Omental fat pad (tissue), 4 donors: ENCODE measurements around the gene HSPG2. TPM values are rescaled to one million over a fixed set of nuclear protein-coding genes. Genes with fewer than 3 reads are reported as not detected.

Experiments
- ATAC-seq: fragments of 150-250 bp; one replicate; pipeline ENCODE4 v1.9.1; 2016; ENCODE audit warnings: mild to moderate bottlenecking, moderate library complexity; ENCODE audit not compliant: low FRiP score
- DNase-seq: peaks from one replicate; pipeline ENCODE4 v3.0.0-alpha.2; 2019; ENCODE audit warnings: low spot score
- CTCF ChIP-seq, 3 donors: fragments of 450-650 bp; IDR thresholded peaks; one replicate each; pipeline ENCODE4 v1.5.1; 2016 to 2017; ENCODE audit warnings: antibody characterized with exemption in 3 of 3, mild to moderate bottlenecking in 3 of 3, moderate library complexity in 2 of 3
- total RNA-seq, 4 donors: library from RNA; depleted of rRNA; stranded (reverse); fragments of >200 nt; gene quantifications; one replicate each; pipeline ENCODE4 v1.1.0, GENCODE V29; 2016

The HSPG2 gene
- total RNA-seq, 4 donors from 2014 or later: 66.0 to 496 (median 198) TPM

- no peak for TF ChIP-seq CTCF (IDR thresholded peaks at IDR 0.05)
- DNase-seq: no peak
- ATAC-seq: peak; percentile 35
Measured at GRCh38 chr1:21814241-21814918, 122.7 kb downstream of the HSPG2 start.

GRCh38 chr1:21813542-21813941, 123.6 kb downstream of the HSPG2 start:
- ATAC-seq (no peak), DNase-seq (no peak)
- TF ChIP-seq CTCF (IDR thresholded peaks at IDR 0.05): no peak

- ATAC-seq (no peak), DNase-seq (no peak)
- no peak for TF ChIP-seq CTCF (IDR thresholded peaks at IDR 0.05)
Measured at GRCh38 chr1:21811875-21812305, 125.2 kb downstream of the HSPG2 start, which contains the start of gene LDLRAD2. Gene LDLRAD2, plus strand, starts transcription at chr1:21812265. Its CDS starts 187 bp downstream, at chr1:21812452.

- no peak for DNase-seq
- no peak for ATAC-seq
- TF ChIP-seq CTCF (IDR thresholded peaks at IDR 0.05): no peak
Measured at GRCh38 chr1:21804536-21804935, 132.6 kb downstream of the HSPG2 start.

- TF ChIP-seq CTCF (IDR thresholded peaks at IDR 0.05): no peak
- DNase-seq: no peak
- no peak for ATAC-seq
Measured at GRCh38 chr1:21801100-21801499, 136.0 kb downstream of the HSPG2 start.

- no peak for TF ChIP-seq CTCF (IDR thresholded peaks at IDR 0.05)
- ATAC-seq (no peak), DNase-seq (no peak)
Measured at GRCh38 chr1:21799730-21800129, 137.4 kb downstream of the HSPG2 start.

GRCh38 chr1:21795075-21795474, 142.0 kb downstream of the HSPG2 start:
- ATAC-seq (no peak), DNase-seq (no peak)
- no peak for TF ChIP-seq CTCF (IDR thresholded peaks at IDR 0.05)
